AG10803 (cell line): Measurements from ENCODE around the gene CCDC43.
"Not testable (repeated sequence)": the region's sequence is repeated elsewhere in the genome, so short reads cannot be mapped to it uniquely, and the experiment has no call there.

Experiments
- DNase-seq: peaks from one replicate; pipeline ENCODE4 v3.0.0; 2010; ENCODE audit warnings: low read depth
- H3K4me3 ChIP-seq: 2 replicates; pipeline ENCODE4 v1.5.1; 2011; ENCODE audit warnings: mild to moderate bottlenecking, low read length, control low read depth
- TF ChIP-seq, protein P1 (sequence below): conservative IDR thresholded peaks from 2 replicates; pipeline ENCODE4 v1.5.1; 2011; ENCODE audit warnings: mild to moderate bottlenecking, low read length, control low read depth, inconsistent platforms

The CCDC43 gene

DNA sequence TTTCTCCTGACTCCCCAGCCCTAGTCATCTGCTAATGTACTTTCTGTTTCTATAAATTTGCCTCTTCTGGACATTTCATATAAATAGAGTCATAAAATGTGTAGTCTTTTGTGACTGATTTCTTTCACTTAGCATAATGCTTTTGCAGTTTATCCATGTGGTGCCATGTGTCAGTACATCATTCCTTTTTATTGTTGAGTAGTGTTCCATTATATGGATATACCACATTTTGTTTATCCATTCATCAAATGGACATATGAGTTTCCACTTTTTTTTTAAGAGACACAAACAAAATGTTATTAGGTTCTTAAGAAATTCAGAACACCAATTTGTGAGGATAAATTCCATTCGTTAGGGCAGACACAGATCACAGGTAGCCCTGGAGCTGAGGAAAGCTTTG lies 29.9 kb upstream of the CCDC43 start:
- H3K4me3 ChIP-seq, result no peak overlapping the region
- DNase-seq, result no peak
- TF ChIP-seq, protein P1, sequence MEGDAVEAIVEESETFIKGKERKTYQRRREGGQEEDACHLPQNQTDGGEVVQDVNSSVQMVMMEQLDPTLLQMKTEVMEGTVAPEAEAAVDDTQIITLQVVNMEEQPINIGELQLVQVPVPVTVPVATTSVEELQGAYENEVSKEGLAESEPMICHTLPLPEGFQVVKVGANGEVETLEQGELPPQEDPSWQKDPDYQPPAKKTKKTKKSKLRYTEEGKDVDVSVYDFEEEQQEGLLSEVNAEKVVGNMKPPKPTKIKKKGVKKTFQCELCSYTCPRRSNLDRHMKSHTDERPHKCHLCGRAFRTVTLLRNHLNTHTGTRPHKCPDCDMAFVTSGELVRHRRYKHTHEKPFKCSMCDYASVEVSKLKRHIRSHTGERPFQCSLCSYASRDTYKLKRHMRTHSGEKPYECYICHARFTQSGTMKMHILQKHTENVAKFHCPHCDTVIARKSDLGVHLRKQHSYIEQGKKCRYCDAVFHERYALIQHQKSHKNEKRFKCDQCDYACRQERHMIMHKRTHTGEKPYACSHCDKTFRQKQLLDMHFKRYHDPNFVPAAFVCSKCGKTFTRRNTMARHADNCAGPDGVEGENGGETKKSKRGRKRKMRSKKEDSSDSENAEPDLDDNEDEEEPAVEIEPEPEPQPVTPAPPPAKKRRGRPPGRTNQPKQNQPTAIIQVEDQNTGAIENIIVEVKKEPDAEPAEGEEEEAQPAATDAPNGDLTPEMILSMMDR, result no peak

DNA sequence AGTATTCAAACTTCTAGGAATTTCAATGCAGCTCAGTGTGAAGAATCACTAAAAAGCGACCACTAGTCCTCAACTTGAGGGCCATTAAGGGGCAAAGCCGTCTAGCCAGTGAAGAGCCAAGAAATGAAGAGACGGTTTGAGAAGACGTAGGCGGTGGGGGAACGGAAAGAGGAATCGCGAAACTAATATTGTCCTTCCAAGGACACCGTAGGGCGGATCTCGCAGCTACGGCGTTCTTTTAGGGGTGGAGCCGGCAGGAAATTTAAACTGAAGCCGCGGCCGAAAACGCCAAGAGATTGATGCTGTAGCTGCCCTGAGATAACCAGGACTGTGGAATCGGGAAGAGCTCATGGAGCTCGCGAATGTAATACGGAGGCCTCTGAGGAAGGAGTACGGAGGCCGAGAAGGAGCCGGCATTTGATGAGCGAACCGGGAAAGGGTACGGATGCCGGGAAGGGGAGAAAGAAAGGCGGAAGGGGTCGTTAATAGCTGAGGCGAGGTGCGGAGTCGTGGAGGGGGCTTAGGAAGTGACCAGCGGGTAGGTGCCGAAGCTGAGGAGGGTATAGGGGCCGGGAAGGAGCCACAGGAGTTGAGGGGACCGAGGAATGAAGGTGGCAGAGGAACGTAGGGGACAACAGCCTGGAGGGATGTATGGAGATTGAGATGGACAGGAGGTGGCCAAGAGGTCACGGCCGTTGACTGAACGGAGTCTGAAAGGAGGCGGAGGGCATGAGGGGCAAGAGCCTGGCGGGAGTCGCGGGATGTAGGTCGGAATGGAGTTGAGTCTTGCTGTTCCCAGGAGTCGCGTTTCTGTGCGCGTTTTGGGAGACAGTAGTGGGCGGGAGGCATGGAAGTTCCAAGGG lies 19.1 kb upstream of the CCDC43 start, which contains the start of gene DBF4B:
DBF4B (plus strand) TSS at position 265 of the 863 bp plus-strand sequence; CDS start at position 421, 156 bp downstream.
- TF ChIP-seq, protein P1, result no peak
- H3K4me3 ChIP-seq, result peak within 1 kb of the TSS; percentile 97
- peak; percentile 91 for DNase-seq

DNA sequence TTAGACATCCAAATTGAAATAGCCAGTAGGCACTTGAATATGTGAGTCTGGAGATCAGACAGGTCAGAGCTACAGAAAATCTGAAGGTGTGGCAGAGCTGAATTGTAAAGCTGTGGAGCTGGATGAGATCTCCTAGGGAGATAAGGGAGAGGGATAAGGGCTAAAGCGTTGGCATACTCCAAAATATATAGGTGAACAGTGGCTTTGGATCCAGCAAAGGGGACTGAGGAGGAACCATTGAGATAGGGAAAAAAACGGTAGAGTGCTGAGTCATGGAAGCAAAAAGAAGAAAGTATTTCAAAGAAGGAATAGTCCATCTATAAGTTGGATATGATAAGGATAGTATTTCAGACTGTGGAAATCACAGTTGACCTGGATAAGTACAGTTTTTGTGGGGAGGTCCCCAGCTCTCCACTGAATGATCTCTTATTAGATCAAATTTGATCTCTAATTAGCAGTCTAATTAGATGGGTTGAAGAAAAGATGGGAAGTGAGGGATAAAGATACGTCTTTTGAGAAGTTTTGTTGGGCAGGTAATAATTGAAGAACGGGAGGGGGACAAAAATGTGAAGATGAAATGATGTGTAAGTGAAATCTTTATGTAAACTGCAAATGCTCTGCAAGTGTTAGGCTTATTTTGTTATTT lies 18.3 kb upstream of the CCDC43 start:
- TF ChIP-seq, protein P1, result no peak
- H3K4me3 ChIP-seq, result peak overlapping the region; percentile 97
- DNase-seq, result no peak

DNA sequence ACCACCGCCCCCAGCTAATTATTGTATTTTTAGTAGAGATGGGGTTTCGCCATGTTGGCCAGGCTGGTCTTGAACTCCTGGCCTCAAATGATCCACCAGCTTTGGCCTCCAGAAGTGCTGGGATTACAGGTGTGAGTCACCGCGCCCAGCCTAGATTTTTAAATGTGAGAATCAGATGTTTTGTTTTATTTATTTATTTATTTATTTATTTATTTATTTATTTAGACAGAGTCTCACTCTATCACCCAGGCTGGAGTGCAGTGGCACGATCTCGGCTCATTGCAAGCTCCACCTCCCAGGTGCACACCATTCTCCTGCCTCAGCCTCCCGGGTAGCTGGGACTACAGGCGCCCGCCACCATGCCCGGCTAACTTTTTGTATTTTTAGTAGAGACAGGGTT lies 10.7 kb upstream of the CCDC43 start:
- not testable (repeated sequence) for H3K4me3 ChIP-seq, DNase-seq

DNA sequence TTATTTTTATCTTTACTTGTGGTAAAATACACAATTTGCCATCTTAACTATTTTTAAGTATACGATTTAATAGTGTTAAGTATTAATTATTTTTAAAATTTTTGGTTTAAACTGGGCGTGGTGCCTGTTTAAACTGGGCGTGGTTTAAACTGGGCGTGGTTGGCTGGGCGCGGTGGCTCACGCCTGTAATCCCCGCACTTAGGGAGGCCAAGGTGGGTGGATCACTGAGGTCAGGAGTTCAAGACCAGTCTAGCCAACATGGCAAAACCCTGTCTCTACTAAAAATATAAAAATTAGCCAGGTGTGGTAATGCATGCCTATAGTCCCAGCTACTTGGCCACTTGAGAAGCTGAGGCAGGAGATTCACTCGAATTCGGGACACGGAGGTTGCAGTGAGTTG lies 4.0 kb upstream of the CCDC43 start:
- no peak overlapping the region for H3K4me3 ChIP-seq
- TF ChIP-seq, protein P1, result no peak
- DNase-seq, result no peak

DNA sequence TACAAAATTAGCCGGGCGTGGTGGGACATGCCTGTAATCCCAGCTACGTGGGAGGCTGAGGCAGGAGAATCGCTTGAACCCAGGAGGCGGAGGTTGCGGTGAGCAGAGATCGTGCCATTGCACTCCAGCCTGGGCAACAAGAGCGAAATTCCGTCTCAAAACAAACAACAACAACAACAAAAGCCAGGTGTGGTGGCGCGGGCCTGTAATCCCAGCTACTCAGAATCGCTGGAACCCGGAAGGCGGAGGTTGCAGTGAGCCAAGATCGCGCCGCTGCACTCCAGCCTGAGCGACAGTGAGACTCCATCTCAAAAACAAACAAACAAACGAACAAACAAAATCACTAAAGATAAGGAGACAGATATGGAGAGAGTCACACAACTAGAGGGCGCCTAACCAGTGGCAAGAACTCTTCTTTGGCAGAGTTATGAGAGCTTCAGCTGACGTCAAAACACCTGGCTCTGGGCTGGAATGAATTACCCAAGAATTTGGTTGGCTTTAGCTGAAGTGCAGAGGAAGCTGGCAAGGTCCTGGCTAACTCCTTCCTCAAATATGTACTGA lies 1.2 kb upstream of the CCDC43 start:
- TF ChIP-seq, protein P1, result peak; percentile 21
- DNase-seq, result peak; percentile 50

DNA sequence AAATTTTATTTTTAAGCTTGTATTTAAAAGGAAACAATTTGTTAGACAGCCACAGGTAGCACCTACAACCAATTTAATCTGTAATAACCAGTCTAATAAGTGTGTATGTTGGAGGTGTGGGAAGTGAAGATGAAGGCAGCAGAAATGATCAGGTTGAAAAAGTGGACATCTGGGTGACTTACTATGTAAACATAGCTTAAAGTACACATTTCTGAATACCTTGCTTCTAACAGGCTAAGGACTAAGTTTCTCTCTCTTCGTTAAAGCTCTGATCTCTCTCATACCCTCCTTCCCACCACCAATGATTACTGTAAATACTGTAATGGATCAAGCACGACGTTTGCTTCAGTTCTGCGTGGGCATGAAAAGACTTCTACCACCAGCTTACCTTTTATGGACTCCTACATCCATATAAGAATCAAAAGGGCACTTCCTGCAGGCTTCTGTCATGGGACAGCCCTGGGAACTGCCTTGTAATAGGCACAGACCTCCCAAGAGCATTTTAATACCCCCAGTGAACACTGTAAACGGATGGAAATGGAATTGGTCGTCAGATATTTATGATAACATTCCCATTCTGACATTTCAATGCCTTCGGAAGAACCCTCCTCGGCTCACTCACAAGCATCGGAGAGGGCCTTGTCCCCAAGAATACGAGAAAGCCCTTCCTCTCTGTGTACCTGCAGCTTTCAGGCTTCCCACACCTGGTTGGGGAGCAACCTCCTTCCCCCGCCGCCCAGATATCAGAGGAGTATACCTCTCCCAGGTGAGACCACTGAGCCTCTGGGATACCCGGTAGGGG lies 700 bp downstream of the CCDC43 start:
- TF ChIP-seq, protein P1, result no peak
- DNase-seq, result no peak
- H3K4me3 ChIP-seq, result peak overlapping the region; percentile 100

More for the DNA sequence above, 1.2 kb upstream of the CCDC43 start:
- not testable (repeated sequence) for H3K4me3 ChIP-seq
